ENCODE data around the gene TRIM43. TPM values are rescaled to one million over a fixed set of nuclear protein-coding genes. Genes with fewer than 3 reads are reported as not detected.
"Not testable (repeated sequence)": the region's sequence is repeated elsewhere in the genome, so short reads cannot be mapped to it uniquely, and the experiment has no call there.

Gene TRIM43
- total RNA-seq = not detected
- polyA plus RNA-seq (2013, experiment 1 of 2) = not detected
- not detected for polyA plus RNA-seq (2013, experiment 2 of 2)
- long read RNA-seq, experiment 1 = 0 reads
- long read RNA-seq, experiment 2 = 0 reads
- long read RNA-seq, experiment 3 = 0 reads
- long read RNA-seq, experiment 4 = 0 reads

DNA sequence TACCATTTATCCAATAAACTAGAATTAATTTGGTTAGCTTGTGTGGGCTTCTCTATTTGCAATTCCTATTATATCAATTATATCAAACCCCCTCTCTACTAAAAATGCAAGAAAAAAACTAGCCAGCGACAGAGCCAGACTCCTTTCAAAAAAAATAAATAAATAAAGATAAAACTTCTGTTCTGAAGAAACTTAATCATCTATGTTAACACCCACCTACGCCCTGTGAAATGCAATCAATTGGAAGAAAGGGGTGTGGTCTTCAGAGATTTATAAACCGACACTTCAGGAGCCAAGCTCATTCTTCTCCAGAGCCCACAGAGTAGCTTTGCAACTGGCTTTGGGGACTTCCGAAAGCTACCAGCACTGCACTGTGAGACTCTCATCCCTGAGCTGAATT, at the start of gene TRIM43:
Gene TRIM43 (plus strand): TSS at position 301 of the 400 bp plus-strand sequence. CDS start 2,023 bp downstream, outside the sequence.
- not testable (repeated sequence) for H3K36me3 ChIP-seq (ENCODE audit: control insufficient read depth, insufficient read depth, low read length); H3K27me3 ChIP-seq (ENCODE audit: control insufficient read depth, insufficient read depth, low read length, poor library complexity, severe bottlenecking); H3K4me3 Mint-ChIP-seq; H3K9me3 Mint-ChIP-seq; H3K27me3 Mint-ChIP-seq (ENCODE audit: insufficient read depth); H3K36me3 Mint-ChIP-seq (ENCODE audit: low read depth); H3K27ac Mint-ChIP-seq; H3K27ac ChIP-seq (ENCODE audit: low read depth, low read length); H3K4me1 ChIP-seq (ENCODE audit: control insufficient read depth, insufficient read depth, low read length); H3K9ac ChIP-seq (ENCODE audit: extremely low read depth, low read length, poor library complexity, severe bottlenecking); H3K4me3 ChIP-seq (ENCODE audit: low read length); H3K4me1 Mint-ChIP-seq; H3K9me3 ChIP-seq (ENCODE audit: control insufficient read depth, low read length); DNase-seq
- 91% methylated on average over 1 of the region's 4 CpGs; no CpG with 5 or more reads in 1 of the 2 experiments for WGBS, 2 experiments (ENCODE audit: insufficient coverage in 1 of 2, insufficient read length in 1 of 2)

DNA sequence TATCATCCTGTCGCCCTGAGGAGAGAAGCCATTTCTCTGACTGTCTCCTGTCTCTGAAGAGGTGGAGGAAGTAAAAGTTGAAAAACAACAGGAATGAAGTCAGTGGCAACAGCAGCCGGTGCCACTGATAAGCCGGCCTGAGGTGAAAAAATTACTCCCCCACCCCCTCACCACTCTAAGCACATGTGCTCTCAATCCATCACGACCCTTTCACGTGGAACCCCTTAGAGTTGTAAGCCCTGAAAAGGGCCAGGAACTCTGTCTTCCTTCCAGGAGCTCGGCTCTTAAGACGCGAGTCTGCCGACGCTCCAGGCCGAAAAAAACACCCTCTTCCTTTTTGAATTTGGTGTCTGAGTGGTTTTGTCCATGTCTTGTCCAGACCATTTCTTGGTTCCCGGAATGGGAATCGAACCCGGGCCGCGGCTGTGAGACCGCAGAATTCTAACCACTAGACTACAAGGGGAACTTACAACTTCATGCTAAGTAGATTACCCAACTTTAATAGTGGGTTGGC, 40.7 kb upstream of the TRIM43 start:
- no peaks in the 10 kb centered on the region for H3K9me3 Mint-ChIP-seq
- TF ChIP-seq, protein P1, sequence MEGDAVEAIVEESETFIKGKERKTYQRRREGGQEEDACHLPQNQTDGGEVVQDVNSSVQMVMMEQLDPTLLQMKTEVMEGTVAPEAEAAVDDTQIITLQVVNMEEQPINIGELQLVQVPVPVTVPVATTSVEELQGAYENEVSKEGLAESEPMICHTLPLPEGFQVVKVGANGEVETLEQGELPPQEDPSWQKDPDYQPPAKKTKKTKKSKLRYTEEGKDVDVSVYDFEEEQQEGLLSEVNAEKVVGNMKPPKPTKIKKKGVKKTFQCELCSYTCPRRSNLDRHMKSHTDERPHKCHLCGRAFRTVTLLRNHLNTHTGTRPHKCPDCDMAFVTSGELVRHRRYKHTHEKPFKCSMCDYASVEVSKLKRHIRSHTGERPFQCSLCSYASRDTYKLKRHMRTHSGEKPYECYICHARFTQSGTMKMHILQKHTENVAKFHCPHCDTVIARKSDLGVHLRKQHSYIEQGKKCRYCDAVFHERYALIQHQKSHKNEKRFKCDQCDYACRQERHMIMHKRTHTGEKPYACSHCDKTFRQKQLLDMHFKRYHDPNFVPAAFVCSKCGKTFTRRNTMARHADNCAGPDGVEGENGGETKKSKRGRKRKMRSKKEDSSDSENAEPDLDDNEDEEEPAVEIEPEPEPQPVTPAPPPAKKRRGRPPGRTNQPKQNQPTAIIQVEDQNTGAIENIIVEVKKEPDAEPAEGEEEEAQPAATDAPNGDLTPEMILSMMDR (conservative IDR thresholded peaks at IDR 0.05) = no peak
- no peaks in the 10 kb centered on the region for H3K36me3 ChIP-seq (ENCODE audit: control insufficient read depth, insufficient read depth, low read length)
- H3K27ac ChIP-seq (ENCODE audit: low read depth, low read length) = no peak overlapping the region
- no peaks in the 10 kb centered on the region for H3K27me3 ChIP-seq (ENCODE audit: control insufficient read depth, insufficient read depth, low read length, poor library complexity, severe bottlenecking)
- no peaks in the 10 kb centered on the region for H3K9me3 ChIP-seq (ENCODE audit: control insufficient read depth, low read length)
- no peak for DNase-seq
- no peak overlapping the region for H3K4me3 ChIP-seq (ENCODE audit: low read length)
- no peak overlapping the region for H3K4me3 Mint-ChIP-seq
- WGBS, 2 experiments (ENCODE audit: insufficient coverage in 1 of 2, insufficient read length in 1 of 2) = 86 to 87% methylated on average over 3 to 17 of the region's 17 CpGs
- no peak overlapping the region for H3K27ac Mint-ChIP-seq
- H3K4me1 ChIP-seq (ENCODE audit: control insufficient read depth, insufficient read depth, low read length) = no peaks in the 10 kb centered on the region
- no peaks in the 10 kb centered on the region for H3K4me1 Mint-ChIP-seq
- H3K36me3 Mint-ChIP-seq (ENCODE audit: low read depth) = no peaks in the 10 kb centered on the region
- no peak overlapping the region for H3K9ac ChIP-seq (ENCODE audit: extremely low read depth, low read length, poor library complexity, severe bottlenecking)
- H3K27me3 Mint-ChIP-seq (ENCODE audit: insufficient read depth) = peaks cover 2% of the 10 kb centered on the region

DNA sequence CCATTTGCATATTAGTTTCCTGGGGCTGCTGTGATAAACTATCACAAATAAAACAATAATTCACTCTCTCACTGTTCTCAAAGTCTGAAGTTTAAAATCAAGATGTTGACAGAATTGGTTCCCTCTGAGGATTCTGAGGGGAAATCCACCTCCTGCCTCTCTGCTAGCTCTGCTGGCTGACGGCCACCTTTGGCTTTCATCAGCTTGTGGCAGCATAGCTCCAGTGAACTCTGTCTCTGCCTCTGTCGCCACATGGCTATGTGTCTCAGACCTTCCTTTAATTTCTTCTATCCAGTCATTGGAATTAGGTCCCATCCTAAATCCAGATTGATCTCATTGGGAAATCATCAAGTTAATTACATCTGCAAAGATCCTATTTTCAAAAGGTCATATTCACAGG, 38.9 kb upstream of the TRIM43 start:
- Histone ChIP-seq H3K27ac (ENCODE audit: low read depth, low read length) (no peak overlapping the region), H3K27me3 (ENCODE audit: control insufficient read depth, insufficient read depth, low read length, poor library complexity, severe bottlenecking) (no peaks in the 10 kb centered on the region), H3K4me3 (ENCODE audit: low read length) (no peak overlapping the region), H3K4me1 (ENCODE audit: control insufficient read depth, insufficient read depth, low read length) (no peaks in the 10 kb centered on the region), H3K9ac (ENCODE audit: extremely low read depth, low read length, poor library complexity, severe bottlenecking) (no peak overlapping the region), H3K36me3 (ENCODE audit: control insufficient read depth, insufficient read depth, low read length) (no peaks in the 10 kb centered on the region), H3K9me3 (ENCODE audit: control insufficient read depth, low read length) (no peaks in the 10 kb centered on the region)
- Mint-ChIP-seq H3K4me3 (no peak overlapping the region), H3K27me3 (ENCODE audit: insufficient read depth) (peaks cover 2% of the 10 kb centered on the region), H3K9me3 (no peaks in the 10 kb centered on the region), H3K4me1 (no peaks in the 10 kb centered on the region), H3K27ac (no peak overlapping the region), H3K36me3 (ENCODE audit: low read depth) (no peaks in the 10 kb centered on the region)
- DNase-seq = no peak
- TF ChIP-seq, protein P1 (conservative IDR thresholded peaks at IDR 0.05) = no peak
- WGBS, 2 experiments (ENCODE audit: insufficient coverage in 1 of 2, insufficient read length in 1 of 2) = 72 to 81% methylated on average over 2 of the region's 2 CpGs

DNA sequence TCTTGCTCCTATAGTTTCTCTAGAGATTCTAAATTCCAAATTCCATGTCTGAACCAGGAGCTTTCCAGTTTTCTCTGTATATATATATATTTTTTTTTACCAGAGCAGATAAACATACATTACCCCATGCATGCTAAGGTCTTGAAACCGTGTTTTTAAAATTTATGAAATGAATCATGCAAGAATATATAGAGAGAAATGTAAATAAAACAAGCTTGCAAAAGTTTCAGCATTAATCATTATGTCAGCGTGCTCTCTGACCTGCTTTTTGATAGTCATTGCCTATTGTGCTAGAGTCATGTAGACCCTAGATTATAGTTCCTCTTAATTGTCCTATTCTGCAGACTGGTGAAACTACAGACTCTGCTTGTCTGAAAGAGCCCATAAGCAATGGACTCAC, 22.6 kb upstream of the TRIM43 start:
- Histone ChIP-seq H3K4me1 (ENCODE audit: control insufficient read depth, insufficient read depth, low read length) (no peaks in the 10 kb centered on the region), H3K9ac (ENCODE audit: extremely low read depth, low read length, poor library complexity, severe bottlenecking) (no peak overlapping the region), H3K27ac (ENCODE audit: low read depth, low read length) (no peak overlapping the region), H3K4me3 (ENCODE audit: low read length) (no peak overlapping the region), H3K36me3 (ENCODE audit: control insufficient read depth, insufficient read depth, low read length) (no peaks in the 10 kb centered on the region), H3K9me3 (ENCODE audit: control insufficient read depth, low read length) (no peaks in the 10 kb centered on the region), H3K27me3 (ENCODE audit: control insufficient read depth, insufficient read depth, low read length, poor library complexity, severe bottlenecking) (no peaks in the 10 kb centered on the region)
- Mint-ChIP-seq H3K9me3 (no peaks in the 10 kb centered on the region), H3K27me3 (ENCODE audit: insufficient read depth) (peaks cover 15% of the 10 kb centered on the region), H3K27ac (no peak overlapping the region), H3K4me1 (no peaks in the 10 kb centered on the region), H3K4me3 (no peak overlapping the region), H3K36me3 (ENCODE audit: low read depth) (no peaks in the 10 kb centered on the region)
- TF ChIP-seq, protein P1 (conservative IDR thresholded peaks at IDR 0.05) = no peak
- WGBS, 2 experiments (ENCODE audit: insufficient coverage in 1 of 2, insufficient read length in 1 of 2) = 50 to 66% methylated on average over 1 to 2 of the region's 2 CpGs
- no peak for DNase-seq
